GM12874 (cell line): ENCODE results near the gene SLC16A2.

ENCODE experiments used
- TF ChIP-seq, protein P1 (sequence below): IDR thresholded peaks from 2 replicates; pipeline ENCODE4 v1.5.1; 2011; ENCODE audit warnings: low read depth, mild to moderate bottlenecking, control low read depth, low read length, moderate library complexity; ENCODE audit not compliant: insufficient read depth

Gene SLC16A2

DNA sequence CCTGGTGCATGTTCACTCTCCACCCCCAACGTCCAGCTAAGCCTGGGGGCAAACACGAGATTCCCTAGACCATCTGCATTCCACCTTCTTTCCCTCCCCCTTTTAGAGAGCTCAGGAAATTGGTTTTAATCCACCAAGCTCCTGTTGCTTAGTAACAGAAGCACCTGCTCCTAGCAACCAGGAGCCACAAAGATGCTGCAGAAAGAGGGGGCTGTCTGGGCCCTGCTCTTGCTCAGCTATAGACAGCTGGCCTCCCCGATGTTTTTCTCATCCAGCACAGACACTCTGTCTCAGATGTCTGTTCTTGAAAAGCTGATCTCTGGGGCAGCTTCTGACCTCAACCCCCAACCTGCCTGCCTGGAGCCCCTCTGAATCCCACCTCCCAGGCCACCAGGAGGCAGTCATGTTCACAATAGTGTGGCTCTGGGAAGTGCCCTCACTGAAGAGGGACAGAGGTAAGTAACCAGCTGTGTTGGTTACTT is 71.5 kb downstream of the SLC16A2 start:
- TF ChIP-seq, protein P1, sequence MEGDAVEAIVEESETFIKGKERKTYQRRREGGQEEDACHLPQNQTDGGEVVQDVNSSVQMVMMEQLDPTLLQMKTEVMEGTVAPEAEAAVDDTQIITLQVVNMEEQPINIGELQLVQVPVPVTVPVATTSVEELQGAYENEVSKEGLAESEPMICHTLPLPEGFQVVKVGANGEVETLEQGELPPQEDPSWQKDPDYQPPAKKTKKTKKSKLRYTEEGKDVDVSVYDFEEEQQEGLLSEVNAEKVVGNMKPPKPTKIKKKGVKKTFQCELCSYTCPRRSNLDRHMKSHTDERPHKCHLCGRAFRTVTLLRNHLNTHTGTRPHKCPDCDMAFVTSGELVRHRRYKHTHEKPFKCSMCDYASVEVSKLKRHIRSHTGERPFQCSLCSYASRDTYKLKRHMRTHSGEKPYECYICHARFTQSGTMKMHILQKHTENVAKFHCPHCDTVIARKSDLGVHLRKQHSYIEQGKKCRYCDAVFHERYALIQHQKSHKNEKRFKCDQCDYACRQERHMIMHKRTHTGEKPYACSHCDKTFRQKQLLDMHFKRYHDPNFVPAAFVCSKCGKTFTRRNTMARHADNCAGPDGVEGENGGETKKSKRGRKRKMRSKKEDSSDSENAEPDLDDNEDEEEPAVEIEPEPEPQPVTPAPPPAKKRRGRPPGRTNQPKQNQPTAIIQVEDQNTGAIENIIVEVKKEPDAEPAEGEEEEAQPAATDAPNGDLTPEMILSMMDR = 0 out of 2 replicates have a peak, but pooled peaks have one; percentile 21

DNA sequence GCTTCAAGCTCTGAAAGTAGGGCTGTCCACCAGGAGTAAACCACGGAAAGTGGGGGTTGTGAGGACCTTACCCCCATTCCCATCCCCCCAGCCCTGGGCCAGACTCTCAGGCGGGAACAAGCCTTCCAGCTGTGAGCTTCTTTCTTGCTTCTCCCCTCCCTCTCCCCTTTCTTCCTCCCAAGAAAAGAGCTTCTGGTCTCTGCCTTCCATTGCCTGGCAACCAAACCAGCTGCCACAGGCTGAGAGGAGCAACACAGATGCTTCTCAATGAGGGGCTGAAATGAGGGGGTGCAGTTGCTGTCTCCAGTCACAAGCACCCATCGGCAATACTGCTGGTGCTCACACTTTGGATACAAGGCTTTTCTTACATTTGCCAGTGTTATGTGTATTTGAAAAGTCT is 72.5 kb downstream of the SLC16A2 start:
- TF ChIP-seq, protein P1 = no peak

DNA sequence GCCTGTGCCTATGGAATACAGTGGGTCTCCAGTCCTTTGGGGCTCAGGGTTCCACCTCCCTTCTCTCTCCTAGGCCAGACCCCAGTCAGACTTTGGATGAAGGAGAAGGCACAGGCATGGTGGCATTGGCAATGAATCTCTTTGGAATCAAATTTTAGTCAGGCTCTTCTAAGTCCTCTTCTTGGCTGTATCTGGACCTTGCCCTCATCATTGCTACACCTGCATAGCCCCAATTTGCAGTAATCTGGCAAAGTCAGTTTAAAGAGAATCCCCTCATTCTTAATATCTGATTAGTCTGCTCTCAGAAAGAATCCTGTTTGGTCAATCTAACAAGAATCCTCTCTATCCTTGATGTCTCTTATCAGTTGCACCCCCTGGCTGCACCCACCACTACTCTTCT is 77.6 kb downstream of the SLC16A2 start:
- TF ChIP-seq, protein P1 = no peak

DNA sequence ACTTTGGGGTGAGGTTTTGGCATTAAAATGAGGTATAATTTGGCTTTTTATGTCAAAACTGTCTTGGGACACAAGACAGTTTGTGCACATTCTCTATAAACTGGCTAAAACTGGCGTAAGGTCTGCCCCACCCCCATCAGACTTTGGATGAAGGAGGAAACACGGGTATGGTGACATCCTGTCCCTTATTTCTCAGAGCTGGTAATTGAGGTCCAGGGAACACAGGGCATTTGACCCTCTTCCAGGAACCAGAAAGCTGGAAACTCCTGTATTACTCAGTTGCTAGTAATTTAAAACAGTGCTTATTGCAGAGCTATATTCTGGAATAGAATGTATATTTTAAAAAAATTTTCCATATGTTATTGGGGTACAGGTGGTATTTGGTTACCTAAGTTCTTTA is 78.8 kb downstream of the SLC16A2 start:
- TF ChIP-seq, protein P1 = no peak

DNA sequence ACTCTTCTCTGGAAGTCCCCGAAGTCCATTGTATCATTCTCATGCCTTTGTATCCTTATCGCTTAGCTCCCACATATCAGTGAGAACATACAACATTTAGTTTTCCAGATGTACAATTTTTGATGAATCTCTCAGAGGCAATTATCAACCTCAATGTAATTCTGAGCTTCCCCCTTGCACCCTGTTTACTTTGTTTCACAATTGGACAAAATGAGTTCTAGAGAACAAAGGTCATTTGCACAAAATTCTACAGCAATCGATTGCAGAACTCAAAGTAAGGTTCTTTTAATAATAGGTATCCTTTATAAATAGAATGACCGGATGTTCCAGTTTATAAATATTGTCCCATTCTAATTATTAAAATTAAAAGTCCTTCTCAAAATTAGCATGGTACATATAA is 79.3 kb downstream of the SLC16A2 start:
- TF ChIP-seq, protein P1 = no peak

DNA sequence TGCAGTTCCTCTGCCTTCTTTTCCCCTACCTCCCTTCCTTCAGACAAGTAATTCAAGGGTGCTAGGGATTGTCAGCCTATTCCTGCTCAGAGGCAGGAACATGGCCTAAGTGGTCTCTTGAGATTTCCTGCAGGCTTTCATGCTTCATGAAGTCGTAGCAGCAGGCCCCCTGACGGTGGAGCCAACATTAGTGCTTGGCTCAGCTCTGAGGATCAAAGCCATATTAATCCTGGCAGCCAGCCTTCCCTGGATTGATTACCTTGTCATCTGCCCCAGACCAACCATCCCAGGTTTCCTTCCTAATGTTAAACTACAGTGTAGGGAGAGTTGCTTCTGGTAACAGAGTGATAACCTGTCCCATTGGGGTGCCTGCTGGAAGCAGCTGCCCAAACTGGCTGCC is 84.1 kb downstream of the SLC16A2 start:
- TF ChIP-seq, protein P1 = no peak

DNA sequence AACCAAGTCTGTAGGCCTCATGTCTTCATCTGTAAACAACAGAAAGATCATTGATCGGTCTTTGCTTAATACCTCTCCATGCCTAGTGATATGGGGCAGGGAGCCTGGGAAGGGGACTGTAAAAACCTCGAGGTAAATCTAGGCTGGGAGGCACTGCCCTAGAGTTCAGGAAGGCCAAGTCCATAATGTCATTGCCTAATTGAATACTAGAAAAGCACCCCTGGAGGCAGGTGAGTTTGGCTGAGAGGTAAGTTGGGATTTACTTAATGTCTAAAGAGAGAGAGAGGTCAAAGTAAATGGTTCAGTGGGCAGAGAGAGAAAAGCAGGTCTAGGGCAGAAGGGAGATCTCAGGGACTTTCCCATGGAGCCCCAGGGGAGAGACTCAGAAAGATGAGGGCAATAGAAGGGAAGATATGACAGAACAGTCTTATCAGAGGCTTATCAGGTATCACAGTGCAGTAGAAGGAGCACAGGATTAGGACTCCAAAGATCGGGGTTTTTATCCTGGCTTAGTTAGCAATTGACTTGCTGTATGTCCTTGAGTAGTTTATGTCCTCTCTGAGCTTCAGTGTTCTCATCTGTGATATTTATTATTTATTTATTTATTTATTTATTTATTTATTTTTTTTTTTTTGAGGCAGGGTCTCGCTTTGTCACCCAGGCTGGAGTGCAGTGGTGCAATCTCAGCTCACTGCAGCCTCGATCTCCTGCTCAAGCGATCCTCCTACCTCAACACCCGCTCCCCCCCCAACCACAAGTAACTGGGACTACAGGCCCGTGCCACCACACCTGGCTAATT is 85.2 kb downstream of the SLC16A2 start:
- TF ChIP-seq, protein P1 = no peak
